ENCODE results near the gene CS. TPM values are rescaled to one million over a fixed set of nuclear protein-coding genes. Genes with fewer than 3 reads are reported as not detected.
A peak's percentile ranks its signal among the peaks of the same experiment; 100 is the strongest.

Gene CS
- total and polyA plus RNA-seq, 7 donors: 194 to 601 (median 317) TPM

- TF ChIP-seq CTCF (IDR thresholded peaks at IDR 0.05): no peak
- ATAC-seq (no peak), DNase-seq (no peak)
- intact Hi-C loops (cut with DNase I): no loop called here
- no peak overlapping the region for H3K4me3 ChIP-seq
- no peaks in the 10 kb centered on the region for H3K9me3 ChIP-seq
- H3K4me1 ChIP-seq: peaks cover 8% of the 10 kb centered on the region
- peaks cover 7 to 82% of the 10 kb centered on the region in 2 donors for H3K36me3 ChIP-seq (ENCODE audit: insufficient read depth in 1 of 2, low read depth in 1 of 2)
- no peaks in the 10 kb centered on the region for H3K27me3 ChIP-seq (ENCODE audit: insufficient read depth in 3 of 3, low read length in 2 of 3)
- H3K27ac ChIP-seq: no peak overlapping the region
- WGBS, 3 donors: 94 to 97% (median 95%) methylated on average over 7 of the region's 7 CpGs
These were observed 7.3 kb upstream of the CS start for GRCh38 chr12:56307221-56307965.

- ATAC-seq (no peak), DNase-seq (no peak)
- intact Hi-C loops (cut with DNase I): no loop called here
- no peak for TF ChIP-seq CTCF (IDR thresholded peaks at IDR 0.05)
- WGBS, 3 donors: 86 to 95% (median 88%) methylated on average over 8 of the region's 8 CpGs
- H3K9me3 ChIP-seq: no peaks in the 10 kb centered on the region
- no peak overlapping the region for H3K27ac ChIP-seq
- peaks cover 25% of the 10 kb centered on the region for H3K4me1 ChIP-seq
- peaks cover 4 to 63% of the 10 kb centered on the region in 2 donors for H3K36me3 ChIP-seq (ENCODE audit: insufficient read depth in 1 of 2, low read depth in 1 of 2)
- no peaks in the 10 kb centered on the region for H3K27me3 ChIP-seq (ENCODE audit: insufficient read depth in 3 of 3, low read length in 2 of 3)
- H3K4me3 ChIP-seq: no peak overlapping the region
These were observed 4.9 kb upstream of the CS start for GRCh38 chr12:56304872-56305590.

GRCh38 chr12:56304276-56304675 lies 4.1 kb upstream of the CS start:
- 94 to 97% (median 94%) methylated on average over 3 of the region's 3 CpGs for WGBS, 3 donors
- Histone ChIP-seq H3K4me1 (peaks cover 25% of the 10 kb centered on the region), H3K36me3 (ENCODE audit: insufficient read depth in 1 of 2, low read depth in 1 of 2) (peaks cover 4 to 56% of the 10 kb centered on the region in 2 donors), H3K27me3 (ENCODE audit: insufficient read depth in 3 of 3, low read length in 2 of 3) (no peaks in the 10 kb centered on the region), H3K9me3 (no peaks in the 10 kb centered on the region), H3K27ac (no peak overlapping the region), H3K4me3 (no peak overlapping the region)
- TF ChIP-seq CTCF (IDR thresholded peaks at IDR 0.05): no peak
- ATAC-seq: no peak
- DNase-seq: no peak
- intact Hi-C loops (cut with DNase I): no loop called here

GRCh38 chr12:56300644-56301464 lies 724 bp upstream of the CS start:
- intact Hi-C loops (cut with DNase I): no loop called here
- 18 to 25% (median 23%) methylated on average over 21 of the region's 21 CpGs for WGBS, 3 donors
- H3K4me3 ChIP-seq: peak overlapping the region; percentile 96
- no peak for DNase-seq
- H3K9me3 ChIP-seq: no peaks in the 10 kb centered on the region
- H3K4me1 ChIP-seq: peaks cover 56% of the 10 kb centered on the region
- no peaks in the 10 kb centered on the region for H3K27me3 ChIP-seq (ENCODE audit: insufficient read depth in 3 of 3, low read length in 2 of 3)
- ATAC-seq: peak; percentile 30 to 60 (median 52)
- TF ChIP-seq CTCF (IDR thresholded peaks at IDR 0.05): no peak
- peaks cover 0 to 40% of the 10 kb centered on the region in 2 donors for H3K36me3 ChIP-seq (ENCODE audit: insufficient read depth in 1 of 2, low read depth in 1 of 2)
- H3K27ac ChIP-seq: peak overlapping the region; percentile 92
